Measurements from ENCODE around the gene LIG1.
A peak's percentile ranks its signal among the peaks of the same experiment; 100 is the strongest.
"Not testable (repeated sequence)": the region's sequence is repeated elsewhere in the genome, so short reads cannot be mapped to it uniquely, and the experiment has no call there.

LIG1 gene

GRCh38 chr19:48120505-48120904 lies 49.6 kb downstream of the LIG1 start:
- DNase-seq: no peak

- DNase-seq: no peak
These were observed 52.0 kb downstream of the LIG1 start for GRCh38 chr19:48118131-48118517.

- DNase-seq: no peak
These were observed 52.5 kb downstream of the LIG1 start for GRCh38 chr19:48117515-48118130.

GRCh38 chr19:48113190-48113917 lies 56.8 kb downstream of the LIG1 start:
- DNase-seq: no peak

- DNase-seq: no peak
These were observed 58.9 kb downstream of the LIG1 start for GRCh38 chr19:48111280-48111679.

GRCh38 chr19:48110350-48110966 lies 59.7 kb downstream of the LIG1 start, which contains the start of gene PLA2G4C:
TSS of gene PLA2G4C (minus strand) at chr19:48110817. CDS start at chr19:48106529, 4,288 bp downstream.
- peak; percentile 77 to 87 for DNase-seq

GRCh38 chr19:48108997-48109782 lies 61.0 kb downstream of the LIG1 start:
- DNase-seq: no peak

- DNase-seq: no peak
These were observed 66.2 kb downstream of the LIG1 start for GRCh38 chr19:48103922-48104321.

GRCh38 chr19:48102870-48103751 lies 67.0 kb downstream of the LIG1 start:
- peak; percentile 45 to 48 for DNase-seq

GRCh38 chr19:48095612-48096175 lies 74.5 kb downstream of the LIG1 start:
- DNase-seq: no peak

GRCh38 chr19:48094855-48095203 lies 75.3 kb downstream of the LIG1 start:
- no peak for DNase-seq

GRCh38 chr19:48094129-48094854 lies 75.9 kb downstream of the LIG1 start:
- DNase-seq: no peak

GRCh38 chr19:48091111-48091718 lies 78.9 kb downstream of the LIG1 start:
- not testable (repeated sequence) for DNase-seq

GRCh38 chr19:48090281-48090802 lies 79.8 kb downstream of the LIG1 start:
- DNase-seq: no peak

- not testable (repeated sequence) for DNase-seq
These were observed 81.2 kb downstream of the LIG1 start for GRCh38 chr19:48088991-48089390.

GRCh38 chr19:48085904-48086864 lies 84.0 kb downstream of the LIG1 start:
- no peak for DNase-seq

- DNase-seq: no peak
These were observed 85.1 kb downstream of the LIG1 start for GRCh38 chr19:48085076-48085475.

GRCh38 chr19:48081106-48081505 lies 89.0 kb downstream of the LIG1 start:
- no peak for DNase-seq

- not testable (repeated sequence) for DNase-seq
These were observed 99.9 kb downstream of the LIG1 start for GRCh38 chr19:48070177-48070769.
